Gastrocnemius medialis (tissue), 4 donors: ENCODE data around the gene TGFB1. TPM values are rescaled to one million over a fixed set of nuclear protein-coding genes. Genes with fewer than 3 reads are reported as not detected.

Experiments used
- ATAC-seq, 2 donors: fragments of 150-250 bp; one replicate each; pipeline ENCODE4 v1.9.1; 2016
- DNase-seq, 2 donors: peaks; one replicate each; pipeline ENCODE4 v3.0.0-alpha.2; 2019
- H3K27ac ChIP-seq, 4 donors: fragments of 200-600 bp; sonication (generic); 1 replicate in 1 of 4; 2 replicates in 3 of 4; pipeline ENCODE4 v1.5.1; 2016 to 2018; ENCODE audit warnings: mild to moderate bottlenecking in 2 of 4, moderate library complexity in 1 of 4
- H3K27me3 ChIP-seq, 3 donors: fragments of 200-600 bp; sonication (generic) in 2 of 3; 1 replicate in 1 of 3; 2 replicates in 2 of 3; pipeline versions ENCODE4 v1.5.1 to v1.6.0; 2016 to 2019; ENCODE audit warnings: mild to moderate bottlenecking in 1 of 3, moderate library complexity in 1 of 3
- H3K36me3 ChIP-seq, 2 donors: fragments of 200-600 bp; sonication (generic) in 1 of 2; one replicate each; pipeline ENCODE4 v1.5.1; 2017 to 2018
- H3K4me1 ChIP-seq, 2 donors: fragments of 200-600 bp; sonication (generic) in 1 of 2; one replicate each; pipeline ENCODE4 v1.5.1; 2016 to 2017; ENCODE audit warnings: mild to moderate bottlenecking in 2 of 2
- H3K4me3 ChIP-seq, 4 donors: fragments of 200-600 bp; sonication (generic) in 3 of 4; 1 replicate in 1 of 4; 2 replicates in 3 of 4; pipeline ENCODE4 v1.5.1; 2016 to 2019; ENCODE audit warnings: mild to moderate bottlenecking in 2 of 4
- H3K9me3 ChIP-seq, 3 donors: fragments of 200-600 bp; sonication (generic) in 2 of 3; 1 replicate in 1 of 3; 2 replicates in 2 of 3; pipeline ENCODE4 v1.5.1; 2016 to 2019
- POLR2A ChIP-seq, 2 donors: fragments of 450-650 bp; IDR thresholded peaks; one replicate each; pipeline ENCODE4 v1.6.1; 2017; ENCODE audit warnings: antibody characterized with exemption in 2 of 2, mild to moderate bottlenecking in 2 of 2, moderate library complexity in 2 of 2
- in situ Hi-C, 4 donors: fragments of 200-750 bp; cut with MboI; loops; one replicate each; pipeline versions ENCODE4 v1.15.0 to v1.8.0; 2017; ENCODE audit warnings: low sequenced_read_pairs in 4 of 4
- intact Hi-C: fragments of 100-400 bp; cut with DNase I; formaldehyde crosslinking; loops from one replicate; pipeline ENCODE4 v1.15.1; 2023; ENCODE audit warnings: low total_unique reads
- total RNA-seq, 4 donors: library from RNA; depleted of rRNA; stranded (reverse); fragments of >200 nt; gene quantifications; one replicate each; pipeline versions ENCODE4 v1.1.0 to v1.2.3, GENCODE V29; 2016
- TF ChIP-seq, protein P1 (sequence below), 5 experiments: fragments of 450-650 bp in 3 of 5; fragments of 200-600 bp in 2 of 5; sonication (generic) in 2 of 5; IDR thresholded peaks in 4 of 5; conservative IDR thresholded peaks in 1 of 5; 1 replicate in 4 of 5; 2 replicates in 1 of 5; pipeline ENCODE4 v1.5.1; 2016 to 2019; ENCODE audit warnings: antibody characterized with exemption in 5 of 5, mild to moderate bottlenecking in 3 of 5, moderate library complexity in 3 of 5

TGFB1 gene
- total RNA-seq, 4 donors from 2014 or later: 1.9 to 5.2 (median 4.9) TPM

GRCh38 chr19:41320568-41320967, 33.2 kb downstream of the TGFB1 start:
- DNase-seq (no peak), ATAC-seq (no peak)
- Histone ChIP-seq H3K36me3 (peaks cover 3 to 59% of the 10 kb centered on the region in 2 donors), H3K4me3 (no peak overlapping the region), H3K4me1 (peaks cover 24 to 27% of the 10 kb centered on the region in 2 donors), H3K27ac (no peak overlapping the region), H3K27me3 (no peaks in the 10 kb centered on the region), H3K9me3 (no peaks in the 10 kb centered on the region)
- no peak for TF ChIP-seq POLR2A (IDR thresholded peaks at IDR 0.05)
- TF ChIP-seq, protein P1, sequence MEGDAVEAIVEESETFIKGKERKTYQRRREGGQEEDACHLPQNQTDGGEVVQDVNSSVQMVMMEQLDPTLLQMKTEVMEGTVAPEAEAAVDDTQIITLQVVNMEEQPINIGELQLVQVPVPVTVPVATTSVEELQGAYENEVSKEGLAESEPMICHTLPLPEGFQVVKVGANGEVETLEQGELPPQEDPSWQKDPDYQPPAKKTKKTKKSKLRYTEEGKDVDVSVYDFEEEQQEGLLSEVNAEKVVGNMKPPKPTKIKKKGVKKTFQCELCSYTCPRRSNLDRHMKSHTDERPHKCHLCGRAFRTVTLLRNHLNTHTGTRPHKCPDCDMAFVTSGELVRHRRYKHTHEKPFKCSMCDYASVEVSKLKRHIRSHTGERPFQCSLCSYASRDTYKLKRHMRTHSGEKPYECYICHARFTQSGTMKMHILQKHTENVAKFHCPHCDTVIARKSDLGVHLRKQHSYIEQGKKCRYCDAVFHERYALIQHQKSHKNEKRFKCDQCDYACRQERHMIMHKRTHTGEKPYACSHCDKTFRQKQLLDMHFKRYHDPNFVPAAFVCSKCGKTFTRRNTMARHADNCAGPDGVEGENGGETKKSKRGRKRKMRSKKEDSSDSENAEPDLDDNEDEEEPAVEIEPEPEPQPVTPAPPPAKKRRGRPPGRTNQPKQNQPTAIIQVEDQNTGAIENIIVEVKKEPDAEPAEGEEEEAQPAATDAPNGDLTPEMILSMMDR (IDR thresholded peaks at IDR 0.05 in 4 of 5, conservative IDR thresholded peaks at IDR 0.05 in 1 of 5): no peak
- intact Hi-C loops: no loop called here
- in situ Hi-C loops: no loop called here

- Histone ChIP-seq H3K4me1 (peaks cover 20 to 23% of the 10 kb centered on the region in 2 donors), H3K27ac (no peak overlapping the region), H3K4me3 (no peak overlapping the region), H3K36me3 (peaks cover 3 to 62% of the 10 kb centered on the region in 2 donors), H3K27me3 (no peaks in the 10 kb centered on the region), H3K9me3 (no peaks in the 10 kb centered on the region)
- intact Hi-C loops: no loop called here
- no peak for DNase-seq
- in situ Hi-C loops: no loop called here
- TF ChIP-seq, protein P1 (IDR thresholded peaks at IDR 0.05 in 4 of 5, conservative IDR thresholded peaks at IDR 0.05 in 1 of 5): no peak
- TF ChIP-seq POLR2A (IDR thresholded peaks at IDR 0.05): no peak
- no peak for ATAC-seq
Observed at GRCh38 chr19:41320185-41320518, 33.6 kb downstream of the TGFB1 start.

GRCh38 chr19:41319500-41320184, 34.1 kb downstream of the TGFB1 start:
- H3K36me3 ChIP-seq: peaks cover 3 to 62% of the 10 kb centered on the region in 2 donors
- intact Hi-C loops (no loop called here), in situ Hi-C loops (no loop called here)
- TF ChIP-seq POLR2A (IDR thresholded peaks at IDR 0.05): no peak
- TF ChIP-seq, protein P1 (IDR thresholded peaks at IDR 0.05 in 4 of 5, conservative IDR thresholded peaks at IDR 0.05 in 1 of 5): no peak
- H3K27ac ChIP-seq: no peak overlapping the region
- H3K27me3 ChIP-seq: no peaks in the 10 kb centered on the region
- H3K4me1 ChIP-seq: peaks cover 16 to 18% of the 10 kb centered on the region in 2 donors
- no peak overlapping the region for H3K4me3 ChIP-seq
- DNase-seq (no peak), ATAC-seq (no peak)
- no peaks in the 10 kb centered on the region for H3K9me3 ChIP-seq

GRCh38 chr19:41318696-41319499, 34.8 kb downstream of the TGFB1 start:
- ATAC-seq (no peak), DNase-seq (no peak)
- Histone ChIP-seq H3K4me1 (peaks cover 9 to 10% of the 10 kb centered on the region in 2 donors), H3K4me3 (no peak overlapping the region), H3K27me3 (no peaks in the 10 kb centered on the region), H3K27ac (no peak overlapping the region), H3K36me3 (peaks cover 3 to 66% of the 10 kb centered on the region in 2 donors), H3K9me3 (no peaks in the 10 kb centered on the region)
- in situ Hi-C loops: no loop called here
- intact Hi-C loops: no loop called here
- TF ChIP-seq POLR2A (IDR thresholded peaks at IDR 0.05): no peak
- TF ChIP-seq, protein P1 (IDR thresholded peaks at IDR 0.05 in 4 of 5, conservative IDR thresholded peaks at IDR 0.05 in 1 of 5): no peak
